HUES64 (cell line): ENCODE results near the gene RNF146.

Experiments
- H3K27ac ChIP-seq: 2 replicates; pipeline ENCODE4 v1.7.0; 2013; ENCODE audit warnings: low read depth, low read length, inconsistent platforms
- H3K27me3 ChIP-seq: 2 replicates; pipeline ENCODE4 v1.6.1; 2013; ENCODE audit warnings: mild to moderate bottlenecking, low read length; ENCODE audit not compliant: insufficient read depth
- H3K36me3 ChIP-seq: 2 replicates; pipeline ENCODE4 v1.6.1; 2013; ENCODE audit warnings: mild to moderate bottlenecking, low read length; ENCODE audit not compliant: insufficient read depth
- H3K4me1 ChIP-seq: 2 replicates; pipeline ENCODE4 v1.6.1; 2013; ENCODE audit warnings: mild to moderate bottlenecking, low read length, moderate library complexity; ENCODE audit not compliant: insufficient read depth
- H3K4me3 ChIP-seq: 2 replicates; pipeline ENCODE4 v1.5.1; 2013; ENCODE audit warnings: mild to moderate bottlenecking, low read length, moderate library complexity
- H3K9ac ChIP-seq: 2 replicates; pipeline ENCODE4 v1.6.1; 2013; ENCODE audit warnings: mild to moderate bottlenecking, low read depth, low read length
- H3K9me3 ChIP-seq: 2 replicates; pipeline ENCODE4 v1.6.1; 2013; ENCODE audit warnings: low read depth, low read length; ENCODE audit not compliant: insufficient read depth
- WGBS: fragments of 150-250, 120-280 bp; methylation state at CpG from one replicate; pipeline ENCODE4 v1.1.7; 2013; ENCODE audit warnings: missing lambda C conversion rate; 5-methylcytosine and 5-hydroxymethylcytosine counted together

RNF146 gene

DNA sequence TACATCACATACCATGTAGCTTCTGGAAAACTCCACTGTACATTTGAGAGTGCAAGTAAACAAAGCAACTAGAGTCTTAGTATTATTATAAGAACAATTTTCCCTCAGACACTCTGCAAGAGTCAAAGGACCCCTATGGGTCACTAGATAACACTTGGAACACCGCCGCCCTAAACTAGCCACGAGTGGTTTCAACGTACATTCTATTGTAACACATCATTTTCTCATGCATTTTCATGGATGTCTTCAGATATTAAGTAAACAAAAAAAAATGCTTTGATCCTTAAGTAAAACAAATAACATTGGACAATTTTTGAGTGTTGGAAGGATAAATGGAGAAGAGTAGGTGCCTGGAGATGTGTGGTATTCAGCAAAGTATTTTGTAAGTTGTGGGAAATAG is 3.2 kb upstream of the RNF146 start:
- no peak overlapping the region for H3K27ac ChIP-seq
- no peaks in the 10 kb centered on the region for H3K9me3 ChIP-seq
- no peaks in the 10 kb centered on the region for H3K27me3 ChIP-seq
- 71% methylated on average over 4 of the region's 4 CpGs for WGBS
- H3K4me3 ChIP-seq, result no peak overlapping the region
- peaks cover 12% of the 10 kb centered on the region for H3K4me1 ChIP-seq
- H3K36me3 ChIP-seq, result no peaks in the 10 kb centered on the region
- no peak overlapping the region for H3K9ac ChIP-seq

DNA sequence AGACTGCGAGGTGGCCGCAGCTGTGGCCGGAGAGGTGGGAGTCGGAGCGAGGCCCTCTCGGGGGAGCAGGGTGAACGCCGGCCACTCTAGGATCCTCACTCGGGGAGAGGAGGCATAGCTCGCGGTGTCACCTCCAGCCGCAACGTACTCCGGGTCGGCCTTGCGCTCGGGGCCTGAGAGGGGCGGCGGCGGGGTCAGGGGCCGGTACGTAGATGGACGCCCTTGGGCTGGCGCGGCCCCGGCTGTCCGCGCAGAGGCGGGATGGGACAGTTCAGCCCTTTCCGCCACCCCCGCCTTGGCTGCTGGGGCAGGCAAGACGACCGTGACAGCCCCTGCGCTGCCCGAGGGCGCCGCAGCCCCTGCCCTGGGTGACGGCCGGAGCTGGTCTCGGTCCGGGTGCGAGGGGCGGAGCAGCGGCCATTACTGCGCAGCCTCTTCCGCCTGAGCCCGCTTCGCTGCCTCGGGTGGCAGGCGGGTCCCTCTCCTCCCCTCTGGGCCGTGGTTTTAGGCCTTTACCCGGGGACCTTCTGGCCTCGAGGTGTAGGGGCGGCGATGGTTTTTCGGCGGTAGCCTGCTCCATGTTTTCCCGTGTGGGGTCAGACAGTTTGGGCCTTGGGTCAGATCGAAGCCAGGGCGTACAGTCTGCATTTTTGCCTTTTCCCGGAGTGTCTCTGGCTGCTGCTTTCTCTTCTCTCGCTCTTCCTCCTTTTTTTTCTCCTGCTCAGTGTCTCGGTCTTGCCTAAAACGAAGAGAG is 405 bp downstream of the RNF146 start:
- peaks cover 24% of the 10 kb centered on the region for H3K4me1 ChIP-seq
- H3K27ac ChIP-seq, result peak overlapping the region; percentile 90
- peak overlapping the region; percentile 96 for H3K9ac ChIP-seq
- WGBS, result under 1% methylated on average over 64 of the region's 64 CpGs
- no peaks in the 10 kb centered on the region for H3K36me3 ChIP-seq
- H3K9me3 ChIP-seq, result no peaks in the 10 kb centered on the region
- H3K27me3 ChIP-seq, result no peaks in the 10 kb centered on the region
- peak overlapping the region; percentile 80 for H3K4me3 ChIP-seq

DNA sequence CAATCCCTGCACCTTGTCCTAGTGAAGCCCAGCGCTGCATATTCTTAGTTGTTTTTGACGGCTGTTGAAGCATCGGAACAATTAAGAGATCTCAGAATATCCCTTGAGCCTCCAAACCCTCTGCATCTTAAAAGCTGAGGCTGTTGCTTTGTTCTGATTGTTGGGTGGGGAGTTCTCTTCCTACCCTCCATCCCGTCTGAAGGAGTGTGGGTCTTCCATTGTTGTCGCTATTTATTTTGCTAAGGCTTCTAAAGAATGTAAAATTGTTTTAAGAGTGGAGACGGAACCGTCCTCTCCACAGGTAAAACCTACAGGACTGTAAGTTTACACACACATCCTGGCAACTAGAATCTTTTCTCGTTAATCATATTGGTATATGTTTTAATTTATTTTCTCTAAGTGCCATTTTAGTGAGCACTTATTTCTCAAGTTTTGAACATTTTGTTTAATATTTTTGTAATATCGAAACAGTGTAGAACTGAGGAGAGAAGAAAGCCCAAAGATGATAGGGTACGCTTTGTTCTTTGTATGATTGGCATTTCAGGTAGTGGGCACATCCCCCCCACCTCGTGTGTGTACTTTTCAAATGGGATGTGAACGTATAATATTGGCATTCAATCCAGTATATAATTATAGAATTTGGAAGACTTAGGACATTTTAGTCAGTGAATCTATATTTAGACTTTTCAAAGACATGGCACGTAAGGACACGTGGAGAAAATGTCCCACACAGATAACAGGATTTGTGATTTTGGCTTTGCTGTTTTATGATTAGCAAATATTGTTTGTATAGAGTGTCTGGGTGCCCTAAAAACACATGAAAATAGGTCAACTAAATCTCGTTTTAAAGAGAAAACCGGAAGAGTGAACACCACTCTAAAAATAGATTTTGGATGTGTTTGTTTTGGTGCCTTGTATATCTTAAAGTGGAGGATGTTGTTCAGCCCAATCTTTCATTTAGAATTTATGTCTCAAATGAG is 1.3 kb downstream of the RNF146 start:
- peak overlapping the region; percentile 80 for H3K4me3 ChIP-seq
- peak overlapping the region; percentile 96 for H3K9ac ChIP-seq
- 8% methylated on average over 12 of the region's 16 CpGs for WGBS
- H3K27me3 ChIP-seq, result no peaks in the 10 kb centered on the region
- no peaks in the 10 kb centered on the region for H3K9me3 ChIP-seq
- H3K36me3 ChIP-seq, result no peaks in the 10 kb centered on the region
- H3K27ac ChIP-seq, result peak overlapping the region; percentile 90
- H3K4me1 ChIP-seq, result peaks cover 24% of the 10 kb centered on the region

DNA sequence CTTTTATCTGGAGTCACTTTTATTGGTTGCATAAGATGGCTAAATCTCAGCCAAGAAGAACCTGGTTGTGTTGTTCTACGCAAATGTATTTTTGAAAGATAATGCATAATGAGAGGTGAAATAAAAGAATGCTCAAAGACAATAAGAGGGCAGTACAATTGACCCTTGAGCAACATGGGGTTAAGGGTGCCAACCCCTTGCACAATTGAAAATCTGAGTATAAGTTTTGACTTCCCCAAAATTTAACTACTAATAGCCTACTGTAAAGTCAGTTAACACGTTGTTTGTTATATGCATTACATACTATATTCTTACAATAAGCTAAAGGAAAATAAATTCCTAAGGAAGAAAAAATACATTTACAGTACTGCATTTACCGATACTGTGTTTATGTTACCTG is 5.9 kb downstream of the RNF146 start:
- WGBS, result 94% methylated on average over 2 of the region's 3 CpGs

DNA sequence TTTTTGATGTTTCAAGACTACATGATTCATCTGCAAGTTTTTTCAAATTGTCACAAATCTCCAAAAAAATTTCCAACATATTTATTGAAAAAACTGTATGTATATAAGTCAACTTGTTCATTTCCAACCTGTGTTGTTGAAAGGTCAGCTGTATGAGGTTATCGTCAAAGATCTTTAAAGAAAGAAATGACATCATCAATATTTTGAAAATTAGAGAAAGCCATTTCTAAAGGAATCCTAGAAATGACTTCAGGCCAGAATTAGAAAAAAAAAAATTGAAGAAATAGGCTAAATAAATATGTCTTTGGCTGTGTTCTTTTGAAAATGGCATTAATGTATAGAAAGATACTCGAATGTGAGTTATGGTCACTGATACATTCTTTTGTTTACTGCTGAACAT is 6.8 kb downstream of the RNF146 start:
- peaks cover 12% of the 10 kb centered on the region for H3K4me1 ChIP-seq
- no peaks in the 10 kb centered on the region for H3K27me3 ChIP-seq
- WGBS, result 96% methylated on average over 2 of the region's 2 CpGs
- H3K27ac ChIP-seq, result no peak overlapping the region
- no peak overlapping the region for H3K4me3 ChIP-seq
- H3K36me3 ChIP-seq, result no peaks in the 10 kb centered on the region
- H3K9me3 ChIP-seq, result no peaks in the 10 kb centered on the region
- no peak overlapping the region for H3K9ac ChIP-seq

More for the DNA sequence above, 5.9 kb downstream of the RNF146 start:
- Histone ChIP-seq H3K4me3 (no peak overlapping the region), H3K4me1 (peaks cover 17% of the 10 kb centered on the region), H3K9me3 (no peaks in the 10 kb centered on the region), H3K9ac (no peak overlapping the region), H3K27ac (no peak overlapping the region), H3K36me3 (no peaks in the 10 kb centered on the region), H3K27me3 (no peaks in the 10 kb centered on the region)

DNA sequence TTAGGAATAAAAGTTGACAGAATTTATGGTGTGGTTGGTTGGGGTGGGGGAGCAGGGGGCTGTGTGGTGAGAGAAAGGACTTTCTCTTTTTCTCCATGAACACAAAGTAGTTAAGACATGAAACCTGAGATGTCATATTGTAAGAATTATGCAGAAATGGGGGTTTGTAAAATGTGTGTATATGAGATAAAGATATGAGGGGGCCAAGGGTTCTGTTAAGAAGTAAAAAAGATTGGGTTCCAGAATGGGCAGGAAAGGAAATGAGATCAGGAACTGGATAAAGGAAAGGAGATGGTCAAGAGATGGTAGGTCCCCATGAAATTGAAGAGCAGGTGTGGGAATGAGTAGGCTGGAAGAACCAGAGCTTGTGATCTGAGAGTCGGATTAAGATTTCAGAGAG is 9.7 kb downstream of the RNF146 start:
- Histone ChIP-seq H3K4me3 (no peak overlapping the region), H3K36me3 (peaks cover 14% of the 10 kb centered on the region), H3K27ac (no peak overlapping the region), H3K9ac (no peak overlapping the region), H3K27me3 (no peaks in the 10 kb centered on the region), H3K4me1 (no peaks in the 10 kb centered on the region), H3K9me3 (no peaks in the 10 kb centered on the region)
- 93% methylated on average over 1 of the region's 1 CpG for WGBS

DNA sequence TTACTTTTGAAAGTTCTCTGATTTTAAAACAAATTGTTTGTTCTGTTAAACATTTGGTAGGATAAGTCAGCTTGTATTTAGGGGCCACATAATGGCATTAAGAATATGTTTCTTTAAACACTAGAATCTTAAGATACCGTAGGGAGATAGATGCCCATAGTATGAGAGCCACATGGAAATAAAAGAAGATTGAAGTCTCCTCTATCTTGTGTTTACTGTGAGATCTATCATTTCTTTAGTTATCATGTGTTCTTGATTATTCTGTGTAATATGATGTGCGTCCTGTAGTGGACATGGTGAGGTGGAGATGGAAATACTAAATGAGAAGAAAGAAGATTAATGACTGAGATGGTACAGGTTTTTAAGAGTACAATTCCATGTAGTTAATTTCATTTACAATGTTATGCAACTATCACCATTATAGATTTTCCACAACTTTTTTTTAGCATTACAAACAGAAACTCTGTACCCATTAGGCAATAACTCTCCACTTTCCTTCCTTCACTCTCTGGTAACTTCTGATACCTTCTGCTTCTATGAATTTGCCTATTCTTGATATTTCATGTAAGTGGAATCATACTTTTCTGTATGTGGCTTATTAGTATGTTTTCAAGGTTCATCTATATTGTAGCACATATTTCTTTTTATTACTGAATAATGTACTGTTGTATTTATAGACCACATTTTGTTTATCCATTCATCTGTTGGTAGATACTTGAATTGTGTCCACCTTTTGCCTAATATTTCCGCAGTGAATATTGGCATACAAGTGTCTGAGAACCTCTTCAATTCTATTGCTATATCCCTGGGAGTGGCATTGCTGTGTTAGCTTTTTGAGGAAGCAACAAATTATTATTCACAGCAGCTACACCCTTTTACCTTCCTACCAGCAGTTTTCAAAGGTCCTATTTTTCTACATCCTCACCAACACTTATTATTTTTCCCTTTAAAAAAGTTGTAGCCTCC is 11.5 kb downstream of the RNF146 start:
- Histone ChIP-seq H3K4me3 (no peak overlapping the region), H3K27ac (no peak overlapping the region), H3K4me1 (no peaks in the 10 kb centered on the region), H3K27me3 (no peaks in the 10 kb centered on the region), H3K36me3 (peaks cover 33% of the 10 kb centered on the region), H3K9me3 (no peaks in the 10 kb centered on the region), H3K9ac (no peak overlapping the region)
- 96% methylated on average over 2 of the region's 3 CpGs for WGBS

DNA sequence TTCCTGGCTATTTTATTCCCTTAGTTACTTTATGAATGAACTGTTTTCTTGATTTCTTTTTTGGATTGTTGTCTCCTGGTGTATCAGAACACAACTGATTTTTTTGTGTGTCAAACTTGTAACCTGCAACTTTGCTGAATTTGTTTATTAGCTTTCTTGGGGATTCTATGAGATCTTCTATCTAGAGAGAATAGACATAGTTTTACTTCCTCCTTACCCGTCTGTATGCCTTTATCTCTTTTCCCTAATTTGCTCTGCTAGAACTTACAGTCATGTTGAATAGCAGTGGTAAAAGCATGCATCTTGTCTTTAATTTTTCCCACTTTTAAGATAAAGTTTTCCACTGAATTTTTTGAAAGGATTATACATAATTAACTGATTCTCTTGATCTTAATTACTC is 13.2 kb downstream of the RNF146 start:
- no peaks in the 10 kb centered on the region for H3K4me1 ChIP-seq
- peaks cover 43% of the 10 kb centered on the region for H3K36me3 ChIP-seq
- H3K9me3 ChIP-seq, result no peaks in the 10 kb centered on the region
- H3K4me3 ChIP-seq, result no peak overlapping the region
- H3K27ac ChIP-seq, result no peak overlapping the region
- no peak overlapping the region for H3K9ac ChIP-seq
- WGBS, result no CpG with 5 or more reads among the region's 1 CpG
- H3K27me3 ChIP-seq, result no peaks in the 10 kb centered on the region

DNA sequence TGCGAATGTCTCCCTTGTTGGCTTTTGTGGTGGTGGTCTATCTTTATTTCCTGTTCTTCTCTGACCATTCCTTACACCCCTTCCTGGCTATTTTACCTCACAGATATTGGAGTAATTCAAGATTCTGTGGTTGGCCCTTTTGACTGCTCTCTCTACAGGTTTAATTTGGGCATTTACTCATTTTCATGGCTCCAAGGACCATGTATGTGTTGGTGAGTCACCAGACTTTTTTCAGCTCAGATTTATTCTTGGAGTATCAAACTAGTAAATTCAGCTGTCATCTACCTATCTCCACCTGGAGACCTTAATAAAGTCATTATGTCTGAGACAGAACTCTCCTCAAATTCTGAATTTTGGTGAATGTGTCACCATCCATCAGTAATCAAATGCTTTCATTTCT is 15.5 kb downstream of the RNF146 start:
- Histone ChIP-seq H3K4me1 (no peaks in the 10 kb centered on the region), H3K36me3 (peaks cover 67% of the 10 kb centered on the region), H3K9me3 (no peaks in the 10 kb centered on the region), H3K9ac (no peak overlapping the region), H3K27ac (no peak overlapping the region), H3K27me3 (no peaks in the 10 kb centered on the region), H3K4me3 (no peak overlapping the region)
- no CpG with 5 or more reads among the region's 1 CpG for WGBS

DNA sequence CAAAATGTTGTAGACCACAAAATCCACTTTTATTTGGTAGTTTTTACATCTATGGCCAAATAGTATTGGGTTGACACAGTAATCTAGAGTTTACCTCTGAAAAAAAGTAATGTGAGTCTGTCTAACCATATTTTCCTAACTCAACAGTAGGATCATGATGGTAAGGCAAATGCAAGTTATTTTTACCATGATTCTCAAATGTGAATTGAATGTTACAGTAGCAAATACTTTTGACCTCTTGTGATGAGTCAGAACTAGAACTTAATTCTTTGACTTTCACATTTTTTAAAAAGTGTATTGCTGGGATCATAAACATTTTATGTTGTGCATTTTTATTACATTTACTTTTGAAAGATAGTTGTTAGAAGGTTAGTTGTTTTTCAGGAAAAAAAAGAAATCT is 22.0 kb downstream of the RNF146 start:
- peaks cover 69% of the 10 kb centered on the region for H3K36me3 ChIP-seq
- peaks cover 23% of the 10 kb centered on the region for H3K4me1 ChIP-seq
- no peaks in the 10 kb centered on the region for H3K9me3 ChIP-seq
- H3K27ac ChIP-seq, result no peak overlapping the region
- no peak overlapping the region for H3K4me3 ChIP-seq
- H3K27me3 ChIP-seq, result no peaks in the 10 kb centered on the region
- no peak overlapping the region for H3K9ac ChIP-seq
